Parathyroid adenoma (tissue), 2 donors: ENCODE data around the gene HSD17B2.
"Not testable (repeated sequence)": the region's sequence is repeated elsewhere in the genome, so short reads cannot be mapped to it uniquely, and the experiment has no call there.

Experiments used
- H2AFZ ChIP-seq: fragments of 300-600 bp; sonication (generic); one replicate; pipeline ENCODE4 v1.7.0; 2017; ENCODE audit warnings: antibody characterized with exemption, mild to moderate bottlenecking
- H3K27ac ChIP-seq: fragments of 300-600 bp; sonication (generic); one replicate; pipeline ENCODE4 v1.7.0; 2017
- H3K27me3 ChIP-seq: fragments of 300-600 bp; sonication (generic); one replicate; pipeline ENCODE4 v1.7.0; 2017; ENCODE audit warnings: low read length; ENCODE audit not compliant: control insufficient read depth, insufficient read depth
- H3K36me3 ChIP-seq: fragments of 300-600 bp; sonication (generic); one replicate; pipeline ENCODE4 v1.7.0; 2017; ENCODE audit warnings: low read length; ENCODE audit not compliant: control insufficient read depth, insufficient read depth
- H3K4me1 ChIP-seq: fragments of 300-600 bp; sonication (generic); one replicate; pipeline ENCODE4 v1.7.0; 2017; ENCODE audit warnings: control low read depth
- H3K4me2 ChIP-seq: fragments of 300-600 bp; sonication (generic); one replicate; pipeline ENCODE4 v1.7.0; 2017; ENCODE audit warnings: low read length
- H3K4me3 ChIP-seq: fragments of 300-600 bp; sonication (generic); one replicate; pipeline ENCODE4 v1.7.0; 2017; ENCODE audit warnings: low read depth, low read length
- H3K79me2 ChIP-seq: fragments of 300-600 bp; sonication (generic); one replicate; pipeline ENCODE4 v1.7.0; 2017; ENCODE audit warnings: control low read depth
- H3K9ac ChIP-seq: fragments of 300-600 bp; sonication (generic); one replicate; pipeline ENCODE4 v1.7.0; 2017; ENCODE audit warnings: mild to moderate bottlenecking
- H3K9me3 ChIP-seq: fragments of 300-600 bp; sonication (generic); one replicate; pipeline ENCODE4 v1.7.0; 2017; ENCODE audit warnings: low read length; ENCODE audit not compliant: control insufficient read depth
- CTCF ChIP-seq: fragments of 300-600 bp; sonication (generic); IDR thresholded peaks from one replicate; pipeline ENCODE4 v1.7.0; 2017; ENCODE audit warnings: antibody characterized with exemption, mild to moderate bottlenecking
- donor health status: primary hyperparathyroidism.

HSD17B2 gene

GRCh38 chr16:82105107-82105506 lies 70.1 kb downstream of the HSD17B2 start:
- Histone ChIP-seq H2AFZ (no peak overlapping the region), H3K4me1 (no peaks in the 10 kb centered on the region), H3K9me3 (no peaks in the 10 kb centered on the region), H3K9ac (no peak overlapping the region), H3K4me2 (no peak overlapping the region), H3K36me3 (no peaks in the 10 kb centered on the region), H3K27ac (no peak overlapping the region), H3K79me2 (no peaks in the 10 kb centered on the region), H3K4me3 (no peak overlapping the region), H3K27me3 (no peaks in the 10 kb centered on the region)
- no peak for TF ChIP-seq CTCF

- H3K9ac ChIP-seq, result no peak overlapping the region
- no peaks in the 10 kb centered on the region for H3K79me2 ChIP-seq
- H3K27ac ChIP-seq, result no peak overlapping the region
- no peak overlapping the region for H2AFZ ChIP-seq
- no peak overlapping the region for H3K4me2 ChIP-seq
- H3K27me3 ChIP-seq, result no peaks in the 10 kb centered on the region
- H3K9me3 ChIP-seq, result no peaks in the 10 kb centered on the region
- no peak overlapping the region for H3K4me3 ChIP-seq
- no peak for TF ChIP-seq CTCF
- no peaks in the 10 kb centered on the region for H3K4me1 ChIP-seq
- no peaks in the 10 kb centered on the region for H3K36me3 ChIP-seq
Measured at GRCh38 chr16:82108100-82108499, 73.0 kb downstream of the HSD17B2 start.

- Histone ChIP-seq H3K9ac (no peak overlapping the region), H3K79me2 (no peaks in the 10 kb centered on the region), H3K4me3 (no peak overlapping the region), H3K36me3 (no peaks in the 10 kb centered on the region), H3K27me3 (no peaks in the 10 kb centered on the region), H3K4me2 (no peak overlapping the region), H3K4me1 (no peaks in the 10 kb centered on the region), H2AFZ (no peak overlapping the region), H3K27ac (no peak overlapping the region), H3K9me3 (no peaks in the 10 kb centered on the region)
- TF ChIP-seq CTCF, result no peak
Measured at GRCh38 chr16:82108774-82109173, 73.7 kb downstream of the HSD17B2 start.

- not testable (repeated sequence) for H3K9me3 ChIP-seq, H3K9ac ChIP-seq, H3K27ac ChIP-seq, H3K27me3 ChIP-seq, H2AFZ ChIP-seq, H3K4me2 ChIP-seq, H3K36me3 ChIP-seq, H3K4me1 ChIP-seq, H3K4me3 ChIP-seq, H3K79me2 ChIP-seq
Measured at GRCh38 chr16:82109266-82109665, 74.2 kb downstream of the HSD17B2 start.

- Histone ChIP-seq H3K9ac (no peak overlapping the region), H2AFZ (no peak overlapping the region), H3K4me1 (no peaks in the 10 kb centered on the region), H3K36me3 (no peaks in the 10 kb centered on the region), H3K9me3 (no peaks in the 10 kb centered on the region), H3K79me2 (no peaks in the 10 kb centered on the region), H3K4me2 (no peak overlapping the region), H3K4me3 (no peak overlapping the region), H3K27me3 (no peaks in the 10 kb centered on the region), H3K27ac (no peak overlapping the region)
- TF ChIP-seq CTCF, result no peak
Measured at GRCh38 chr16:82111944-82112343, 76.9 kb downstream of the HSD17B2 start.
